ENCODE results near the gene MYO5B.

MYO5B gene

DNA sequence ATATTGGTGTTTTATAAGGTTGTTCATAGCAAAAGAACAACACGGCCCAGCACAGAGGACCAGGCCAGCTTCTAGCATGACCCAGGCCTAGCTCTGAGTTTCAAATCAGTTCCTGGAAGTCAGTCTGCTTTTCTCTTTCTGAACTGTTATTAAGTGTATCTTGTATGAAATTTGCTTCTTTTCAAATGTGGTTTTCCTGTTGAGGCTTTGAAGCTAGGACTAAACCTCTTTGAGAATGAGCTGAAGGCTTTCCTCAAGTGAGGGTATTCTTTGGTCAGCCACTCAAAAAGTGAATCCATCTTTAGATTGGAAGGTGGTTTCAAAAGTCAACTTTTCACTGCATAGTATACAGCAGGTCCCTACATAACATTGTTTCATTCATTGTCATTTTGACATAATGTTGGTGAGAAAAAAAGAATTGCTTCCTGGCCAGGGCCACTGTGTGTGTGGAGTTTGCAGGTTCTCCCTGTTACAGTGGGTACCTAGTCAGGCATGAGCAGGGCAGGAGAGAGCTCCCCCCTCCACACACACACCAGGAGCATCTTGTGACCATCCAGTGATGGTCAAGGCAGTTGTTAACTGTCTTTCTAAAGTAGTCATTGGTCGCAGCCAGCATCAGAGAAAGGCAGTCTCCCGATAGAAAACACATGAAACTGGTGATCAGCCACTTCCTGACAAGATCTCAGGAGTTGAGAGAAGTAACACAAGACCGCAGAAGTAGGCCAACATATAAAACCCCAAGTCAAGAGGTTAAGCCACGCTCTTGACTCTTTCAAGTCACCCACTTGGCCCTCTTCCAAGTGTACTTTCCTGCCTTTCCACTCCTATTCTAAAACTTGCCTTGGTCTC, 374.9 kb downstream of the MYO5B start:
- TF ChIP-seq, protein P1, sequence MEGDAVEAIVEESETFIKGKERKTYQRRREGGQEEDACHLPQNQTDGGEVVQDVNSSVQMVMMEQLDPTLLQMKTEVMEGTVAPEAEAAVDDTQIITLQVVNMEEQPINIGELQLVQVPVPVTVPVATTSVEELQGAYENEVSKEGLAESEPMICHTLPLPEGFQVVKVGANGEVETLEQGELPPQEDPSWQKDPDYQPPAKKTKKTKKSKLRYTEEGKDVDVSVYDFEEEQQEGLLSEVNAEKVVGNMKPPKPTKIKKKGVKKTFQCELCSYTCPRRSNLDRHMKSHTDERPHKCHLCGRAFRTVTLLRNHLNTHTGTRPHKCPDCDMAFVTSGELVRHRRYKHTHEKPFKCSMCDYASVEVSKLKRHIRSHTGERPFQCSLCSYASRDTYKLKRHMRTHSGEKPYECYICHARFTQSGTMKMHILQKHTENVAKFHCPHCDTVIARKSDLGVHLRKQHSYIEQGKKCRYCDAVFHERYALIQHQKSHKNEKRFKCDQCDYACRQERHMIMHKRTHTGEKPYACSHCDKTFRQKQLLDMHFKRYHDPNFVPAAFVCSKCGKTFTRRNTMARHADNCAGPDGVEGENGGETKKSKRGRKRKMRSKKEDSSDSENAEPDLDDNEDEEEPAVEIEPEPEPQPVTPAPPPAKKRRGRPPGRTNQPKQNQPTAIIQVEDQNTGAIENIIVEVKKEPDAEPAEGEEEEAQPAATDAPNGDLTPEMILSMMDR (IDR thresholded peaks at IDR 0.05): no peak

DNA sequence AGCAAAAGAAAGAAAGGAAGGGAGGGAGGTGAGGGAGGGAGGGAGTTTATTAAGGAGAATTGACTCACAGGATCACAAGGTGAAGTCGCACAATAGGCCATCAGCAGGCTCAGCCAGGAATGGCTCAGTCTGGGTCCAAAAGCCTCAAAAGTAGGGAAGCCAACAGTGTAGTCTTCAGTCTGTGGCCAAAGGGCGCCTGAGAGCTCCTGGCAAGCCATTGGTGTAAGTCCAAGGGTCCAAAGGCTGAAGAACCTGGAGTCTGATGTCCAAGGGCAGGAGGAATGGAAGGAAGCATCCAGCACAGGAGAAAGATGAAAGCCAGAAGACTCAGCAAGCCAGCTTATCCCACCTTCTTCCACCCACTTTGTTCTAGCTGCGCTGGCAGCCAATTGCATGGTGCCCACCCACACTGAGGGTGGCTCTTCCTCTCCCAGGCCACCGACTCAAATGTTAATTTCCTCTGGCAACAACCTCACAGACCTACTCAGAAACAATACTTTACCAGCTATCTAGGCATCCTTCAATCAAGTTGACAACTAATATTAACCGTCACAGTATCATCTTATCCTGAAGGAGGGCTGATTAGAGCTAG, 375.8 kb downstream of the MYO5B start:
- TF ChIP-seq, protein P1 (IDR thresholded peaks at IDR 0.05): no peak

DNA sequence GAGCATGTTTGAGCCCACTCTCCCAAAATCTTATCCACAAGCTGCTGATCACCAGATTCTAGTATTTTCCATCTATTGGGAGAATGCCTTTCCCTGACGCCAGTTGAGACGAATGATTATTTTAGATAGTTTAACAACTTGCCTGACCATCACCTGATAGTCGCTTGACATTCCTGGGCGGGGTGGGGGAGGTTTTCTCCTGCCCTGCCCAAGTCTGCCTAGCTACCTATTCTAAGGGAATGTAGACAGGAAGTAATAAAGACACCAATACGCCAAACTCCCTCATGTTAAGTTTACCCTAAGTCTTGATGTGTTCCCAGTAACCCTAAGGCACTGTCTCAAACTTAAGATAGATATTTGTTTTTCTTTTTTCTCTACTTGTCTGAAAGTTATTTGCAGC, 377.0 kb downstream of the MYO5B start:
- TF ChIP-seq, protein P1 (IDR thresholded peaks at IDR 0.05): no peak

DNA sequence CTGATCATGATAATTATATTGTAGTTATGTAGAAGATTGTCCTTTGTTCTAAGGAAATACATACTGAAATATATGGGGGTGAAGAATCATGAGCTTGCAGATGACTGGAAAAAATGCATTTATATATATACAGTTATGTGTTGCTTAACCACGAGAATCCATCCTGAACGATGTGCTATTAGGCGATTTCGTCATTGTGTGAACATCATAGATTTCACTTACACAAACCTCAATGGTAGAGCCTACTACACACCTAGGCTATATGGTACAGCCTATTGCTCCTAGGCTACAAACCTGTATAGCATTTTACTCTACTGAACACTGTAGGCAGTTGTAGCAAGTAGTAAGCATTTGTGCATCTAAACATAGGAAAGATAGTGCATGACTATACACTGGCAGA, 379.0 kb downstream of the MYO5B start:
- TF ChIP-seq, protein P1 (IDR thresholded peaks at IDR 0.05): no peak

DNA sequence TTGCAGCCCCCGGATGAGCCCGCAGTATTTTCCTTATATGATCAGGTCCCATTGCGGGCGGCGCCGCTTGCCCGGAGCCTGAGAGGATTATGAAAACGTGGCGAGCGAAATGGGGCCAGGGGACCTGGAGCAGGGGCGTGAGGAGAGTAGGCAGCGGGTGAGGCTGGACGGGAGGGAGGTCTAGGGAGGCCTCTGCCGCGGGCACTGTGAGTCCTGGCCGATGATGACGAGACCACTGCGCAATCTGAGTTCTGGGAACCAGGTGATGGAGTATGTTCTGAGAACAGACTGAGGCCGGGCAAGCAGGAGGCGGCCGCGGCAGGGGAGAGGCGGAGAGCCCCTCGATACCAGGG, 380.8 kb downstream of the MYO5B start:
- TF ChIP-seq, protein P1 (IDR thresholded peaks at IDR 0.05): no peak

DNA sequence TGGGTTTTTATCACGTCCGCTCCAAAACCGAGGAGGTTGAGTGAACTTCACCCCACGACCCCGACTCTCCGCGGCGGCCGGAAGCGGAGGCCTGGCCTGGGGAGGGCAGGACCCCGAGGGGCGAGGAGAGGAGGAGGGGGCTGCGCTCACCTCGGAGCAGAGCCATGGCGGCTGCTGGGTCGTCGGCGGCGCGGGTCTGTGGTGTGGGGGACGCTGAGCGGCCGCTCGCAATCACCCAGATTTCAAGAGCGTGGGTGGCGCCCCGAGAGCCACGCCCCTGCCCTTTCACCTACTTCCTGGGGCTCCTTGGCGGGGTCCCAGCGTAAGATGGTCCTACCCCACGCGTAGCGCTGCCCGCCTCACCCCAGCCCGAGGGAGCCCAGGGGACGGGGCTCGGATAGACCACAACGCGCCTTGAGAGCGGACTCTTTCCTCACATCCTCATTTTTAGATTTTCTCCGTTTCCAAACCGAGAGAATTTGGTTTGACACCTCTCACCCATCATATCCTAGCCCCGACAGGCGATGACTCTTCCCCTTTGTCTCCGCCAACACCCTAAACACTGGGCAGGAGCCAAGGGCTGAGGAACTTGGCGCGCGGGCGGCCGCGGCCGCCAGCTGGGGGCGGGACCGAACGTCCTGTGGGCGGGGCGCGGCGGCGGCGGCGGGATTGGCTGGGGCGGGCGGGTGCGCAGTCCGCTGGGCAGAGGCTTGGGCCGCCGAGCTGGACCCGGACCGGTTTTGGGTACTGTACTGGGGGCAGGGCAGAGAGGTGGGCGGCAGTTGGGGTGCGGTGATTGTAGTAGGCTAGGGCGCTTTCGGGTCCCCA, 381.4 kb downstream of the MYO5B start, which contains the start of gene ACAA2:
TSS of gene ACAA2 (minus strand) at position 215 of the 828 bp plus-strand sequence. CDS start at position 166, 49 bp downstream.
- TF ChIP-seq, protein P1 (IDR thresholded peaks at IDR 0.05): no peak

DNA sequence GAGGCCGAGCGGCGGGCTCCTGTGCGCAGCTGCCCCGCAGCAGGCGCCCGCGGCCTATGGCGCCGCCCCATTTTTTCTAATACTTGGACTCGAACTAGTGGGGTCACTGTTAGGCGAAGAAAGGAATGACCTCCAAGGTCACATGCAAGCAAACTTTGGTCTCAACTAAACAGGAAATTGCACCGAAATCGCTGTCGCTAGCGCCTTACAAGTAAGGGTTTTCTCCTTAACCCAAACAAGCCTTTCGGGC, 382.0 kb downstream of the MYO5B start:
- TF ChIP-seq, protein P1 (IDR thresholded peaks at IDR 0.05): no peak

Measured in LNCAP (cell line).